HG03432 (cell line): ENCODE results near the gene CACNA1B.

Source experiments
- ATAC-seq: cut with Tn5 transposase; IDR thresholded peaks from one replicate; pipeline ENCODE4 v1.9.1; 2021; ENCODE audit warnings: mild to moderate bottlenecking, moderate library complexity; ENCODE audit not compliant: unreplicated experiment

The CACNA1B gene

GRCh38 chr9:138025908-138026307 lies 148.3 kb downstream of the CACNA1B start:
- no peak for ATAC-seq

DNA sequence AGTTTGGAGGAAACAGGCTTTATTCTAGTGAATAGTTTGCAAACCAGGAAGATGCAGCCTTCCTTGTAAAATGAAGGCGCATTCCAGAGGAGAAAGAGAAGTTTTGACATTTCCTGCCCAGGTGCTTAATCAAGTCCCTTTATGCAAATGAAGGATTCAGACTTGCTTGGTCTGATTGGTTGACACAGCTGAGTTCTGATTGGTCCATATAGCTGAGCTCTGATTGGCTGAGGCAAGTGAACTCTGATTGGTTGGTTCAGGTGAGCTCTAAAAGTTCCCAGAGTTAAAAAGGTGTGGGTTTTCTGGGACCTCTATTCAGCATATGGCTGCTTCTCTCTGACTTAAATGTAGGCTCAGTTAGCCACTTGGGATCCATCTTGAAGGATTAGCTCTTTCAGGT lies 151.0 kb downstream of the CACNA1B start:
- no peak for ATAC-seq

GRCh38 chr9:138031186-138031585 lies 153.6 kb downstream of the CACNA1B start:
- no peak for ATAC-seq

DNA sequence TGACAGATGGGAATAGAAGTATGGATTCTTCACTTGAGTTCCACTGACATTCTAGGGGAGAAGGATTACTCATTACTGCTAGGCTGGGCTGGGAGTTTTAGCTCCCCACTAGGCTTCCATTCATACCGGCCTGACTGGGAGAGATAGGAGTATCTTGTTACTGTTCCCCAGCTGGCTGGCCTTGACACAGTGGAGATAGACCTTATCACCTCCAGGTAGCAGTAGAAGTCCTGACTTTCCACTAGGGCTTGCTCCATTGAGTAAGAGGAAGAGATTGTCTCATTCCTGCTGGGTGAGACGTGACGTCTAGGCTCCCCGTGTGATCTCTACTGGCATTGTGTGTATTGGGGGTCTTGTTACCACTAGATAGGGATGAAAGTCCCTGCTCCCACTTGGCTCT lies 156.4 kb downstream of the CACNA1B start:
- no peak for ATAC-seq

GRCh38 chr9:138037140-138037539 lies 159.6 kb downstream of the CACNA1B start:
- no peak for ATAC-seq

GRCh38 chr9:138038244-138038671 lies 160.7 kb downstream of the CACNA1B start:
- ATAC-seq, result no peak

GRCh38 chr9:138040446-138041430 lies 163.2 kb downstream of the CACNA1B start:
- ATAC-seq, result no peak

DNA sequence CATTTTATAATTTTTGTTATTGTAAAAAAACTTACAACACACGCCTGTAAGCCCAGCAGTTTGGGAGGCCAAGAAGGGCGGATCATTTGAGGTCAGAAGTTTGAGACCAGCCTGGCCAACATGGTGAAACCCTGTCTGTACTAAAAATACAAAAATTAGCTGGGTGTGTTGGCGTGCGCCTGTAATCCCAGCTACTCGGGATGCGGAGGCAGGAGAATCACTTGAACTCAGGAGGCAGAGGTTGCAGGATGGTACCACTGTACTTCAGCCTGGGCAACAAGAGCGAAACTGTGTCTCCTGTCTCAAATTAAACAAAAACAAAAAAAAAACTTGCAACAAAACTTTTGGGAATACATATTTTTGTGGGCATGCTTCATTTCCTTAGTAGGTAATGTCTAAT lies 164.6 kb downstream of the CACNA1B start:
- ATAC-seq, result no peak

- no peak for ATAC-seq
These were observed 165.1 kb downstream of the CACNA1B start for GRCh38 chr9:138042640-138043039.

DNA sequence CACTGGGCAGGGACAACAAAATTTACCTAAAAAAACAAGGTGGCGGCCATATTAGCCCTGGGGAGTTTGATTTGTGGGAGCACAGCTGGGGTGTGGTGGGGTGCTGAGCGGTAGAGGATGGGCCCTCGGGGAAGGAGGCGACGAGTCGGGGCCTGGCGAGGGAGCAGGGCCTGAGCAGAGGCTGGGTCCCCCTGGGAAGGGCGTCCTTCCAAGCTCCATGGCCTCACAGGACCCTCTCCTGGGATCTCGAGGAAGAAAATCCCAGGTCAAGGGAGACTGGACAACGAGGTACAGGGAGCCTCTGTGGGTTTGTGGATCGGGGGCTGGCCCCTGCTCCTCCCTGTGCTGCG lies 165.5 kb downstream of the CACNA1B start:
- ATAC-seq, result no peak

- ATAC-seq, result no peak
These were observed 166.1 kb downstream of the CACNA1B start for GRCh38 chr9:138043411-138044345.

DNA sequence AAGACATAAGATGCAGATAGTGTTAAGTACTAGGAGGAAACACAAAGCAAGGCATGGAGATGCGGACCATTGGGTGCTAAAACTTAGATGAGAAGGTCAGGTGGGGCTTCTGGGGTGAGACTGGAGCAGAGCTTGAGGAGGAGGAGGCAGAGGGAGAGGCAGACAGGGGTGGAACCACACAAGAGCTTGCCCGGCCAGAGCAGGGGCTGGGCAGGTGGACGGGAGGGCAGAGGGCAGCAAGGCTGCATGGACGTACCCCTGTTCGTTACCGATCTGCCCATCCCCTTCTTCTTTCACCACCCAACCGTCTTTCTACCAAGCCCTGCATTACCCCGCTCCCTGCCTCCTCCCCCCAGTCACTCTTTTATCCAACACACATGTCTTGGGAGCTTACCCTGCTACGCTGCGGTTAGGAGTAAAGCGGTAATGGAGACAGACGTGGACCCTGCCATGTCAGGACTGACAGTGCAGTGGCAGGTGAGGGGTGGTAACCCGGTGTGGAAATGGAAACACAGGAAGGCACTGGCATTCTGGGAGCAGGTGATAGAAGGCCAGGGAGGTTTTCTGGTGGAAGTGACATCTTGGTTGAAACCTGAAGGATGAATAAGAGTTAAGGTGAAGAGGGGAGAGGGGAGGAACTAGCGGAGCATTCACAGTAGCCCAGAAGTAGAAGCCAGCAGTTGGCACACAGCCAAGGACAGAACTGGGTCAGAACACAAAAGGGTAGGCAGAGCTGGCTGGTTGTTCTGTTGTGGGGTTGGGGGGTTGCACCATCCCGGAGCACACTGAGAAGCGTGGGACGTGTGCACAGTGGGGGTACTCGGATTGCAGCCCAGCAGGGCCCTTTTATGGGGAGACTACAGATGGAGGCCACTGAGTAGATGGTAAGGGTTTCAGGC lies 167.2 kb downstream of the CACNA1B start:
- no peak for ATAC-seq

- no peak for ATAC-seq
These were observed 168.2 kb downstream of the CACNA1B start for GRCh38 chr9:138045541-138046490.

DNA sequence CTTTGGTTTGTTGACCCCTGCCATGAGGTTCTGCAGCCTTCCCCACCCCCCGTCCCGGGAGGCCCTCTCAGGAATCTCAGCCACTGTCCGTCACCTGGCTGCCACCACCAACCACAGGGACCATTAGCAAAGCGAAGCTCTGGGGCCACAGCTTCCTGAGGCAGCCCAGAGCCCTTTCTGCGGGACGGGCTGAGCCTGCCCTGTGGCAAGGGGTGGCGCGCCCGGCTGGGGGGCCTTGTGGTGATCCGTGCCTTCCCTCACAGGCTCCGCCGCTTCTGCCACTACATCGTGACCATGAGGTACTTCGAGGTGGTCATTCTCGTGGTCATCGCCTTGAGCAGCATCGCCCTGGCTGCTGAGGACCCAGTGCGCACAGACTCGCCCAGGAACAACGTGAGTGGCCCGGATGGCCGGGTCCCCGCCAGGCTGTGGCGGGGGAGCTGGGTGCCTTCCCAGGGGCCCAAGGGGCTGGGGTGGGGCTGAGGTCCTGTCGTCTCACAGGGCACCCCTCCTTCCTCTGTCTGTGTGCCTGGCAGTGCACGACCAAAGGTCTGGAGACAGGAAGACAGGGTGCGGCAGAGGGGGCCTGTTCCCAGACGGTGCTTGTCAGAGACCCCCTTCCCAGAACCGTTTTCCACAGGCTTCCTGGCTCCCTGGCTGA lies 169.2 kb downstream of the CACNA1B start:
- no peak for ATAC-seq

GRCh38 chr9:138047469-138048040 lies 170.0 kb downstream of the CACNA1B start:
- ATAC-seq, result no peak

GRCh38 chr9:138048184-138048583 lies 170.6 kb downstream of the CACNA1B start:
- ATAC-seq, result no peak

DNA sequence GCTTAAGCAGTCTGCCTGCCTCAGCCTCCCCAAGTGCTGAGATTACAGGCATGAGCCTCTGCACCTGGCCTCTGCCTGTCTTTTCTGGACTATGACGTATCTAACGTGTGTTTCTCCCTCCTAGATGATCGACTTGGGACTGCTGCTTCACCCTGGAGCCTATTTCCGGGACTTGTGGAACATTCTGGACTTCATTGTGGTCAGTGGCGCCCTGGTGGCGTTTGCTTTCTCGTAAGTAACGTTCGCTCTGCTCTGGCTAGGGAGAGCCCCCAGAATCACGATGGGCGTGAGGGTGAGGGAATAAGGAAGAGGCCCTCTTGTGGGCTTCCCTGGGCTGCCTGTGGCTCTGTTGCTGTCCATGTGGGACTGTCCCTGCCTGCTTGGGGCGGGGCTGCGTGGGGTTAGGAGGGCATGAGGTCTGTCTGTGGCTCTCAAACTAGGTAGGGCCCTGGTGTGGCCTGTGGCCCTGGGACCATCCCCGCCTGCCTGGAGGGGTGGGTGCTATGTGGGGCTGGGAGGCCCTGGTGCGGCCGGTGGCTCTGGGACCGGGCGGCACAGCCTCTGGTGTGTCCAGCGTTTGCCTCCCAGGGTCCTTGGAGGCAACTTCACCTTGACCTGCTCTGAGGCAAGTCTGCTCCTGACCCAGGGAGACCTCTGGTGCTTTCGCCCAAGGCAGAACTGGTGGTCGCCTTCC lies 171.7 kb downstream of the CACNA1B start:
- ATAC-seq, result no peak
